ENCODE results near the gene RNF111.

RNF111 gene

GRCh38 chr15:58987491-58988005, at the start of gene RNF111:
RNF111 (plus strand) TSS chr15:58987663; CDS start chr15:59030823, 43,160 bp downstream.
- DNase-seq (ENCODE audit: low spot score) = peak; percentile 97

GRCh38 chr15:58947179-58947578, 40.3 kb upstream of the RNF111 start:
- no peak for DNase-seq (ENCODE audit: low spot score)

- no peak for DNase-seq (ENCODE audit: low spot score)
Observed at GRCh38 chr15:58951388-58952007, 36.0 kb upstream of the RNF111 start.

- no peak for DNase-seq (ENCODE audit: low spot score)
Observed at GRCh38 chr15:58952751-58953150, 34.7 kb upstream of the RNF111 start.

- peak; percentile 85 for DNase-seq (ENCODE audit: low spot score)
Observed at GRCh38 chr15:58957101-58957973, 30.1 kb upstream of the RNF111 start.

GRCh38 chr15:58958811-58959210, 28.7 kb upstream of the RNF111 start:
- no peak for DNase-seq (ENCODE audit: low spot score)

GRCh38 chr15:58962136-58962535, 25.3 kb upstream of the RNF111 start:
- no peak for DNase-seq (ENCODE audit: low spot score)

GRCh38 chr15:58962662-58963565, 24.5 kb upstream of the RNF111 start:
- no peak for DNase-seq (ENCODE audit: low spot score)

- DNase-seq (ENCODE audit: low spot score) = peak; percentile 61
Observed at GRCh38 chr15:58966698-58967097, 20.8 kb upstream of the RNF111 start.

GRCh38 chr15:58967479-58967878, 20.0 kb upstream of the RNF111 start:
- DNase-seq (ENCODE audit: low spot score) = no peak

- no peak for DNase-seq (ENCODE audit: low spot score)
Observed at GRCh38 chr15:58977887-58978286, 9.6 kb upstream of the RNF111 start.

GRCh38 chr15:58980351-58980939, 7.0 kb upstream of the RNF111 start:
- DNase-seq (ENCODE audit: low spot score) = peak; percentile 60

- no peak for DNase-seq (ENCODE audit: low spot score)
Observed at GRCh38 chr15:58981808-58982475, 5.5 kb upstream of the RNF111 start.

- no peak for DNase-seq (ENCODE audit: low spot score)
Observed at GRCh38 chr15:58983261-58983660, 4.2 kb upstream of the RNF111 start.

GRCh38 chr15:58985443-58985842, 2.0 kb upstream of the RNF111 start:
- DNase-seq (ENCODE audit: low spot score) = no peak

GRCh38 chr15:58987036-58987435, 427 bp upstream of the RNF111 start:
- no peak for DNase-seq (ENCODE audit: low spot score)

GRCh38 chr15:58988006-58988785, 733 bp downstream of the RNF111 start:
- DNase-seq (ENCODE audit: low spot score) = peak; percentile 74

GRCh38 chr15:58992181-58992580, 4.7 kb downstream of the RNF111 start:
- DNase-seq (ENCODE audit: low spot score) = no peak

GRCh38 chr15:58994906-58995453, 7.5 kb downstream of the RNF111 start:
- DNase-seq (ENCODE audit: low spot score) = no peak

- no peak for DNase-seq (ENCODE audit: low spot score)
Observed at GRCh38 chr15:58999694-59000093, 12.2 kb downstream of the RNF111 start.

Data from RKO (cell line).